GM19395 (cell line): ENCODE measurements around the gene MAPK4.
"Not testable (repeated sequence)": the region's sequence is repeated elsewhere in the genome, so short reads cannot be mapped to it uniquely, and the experiment has no call there.

Source experiments
- ATAC-seq: cut with Tn5 transposase; IDR thresholded peaks from one replicate; pipeline ENCODE4 v1.9.1; 2021; ENCODE audit warnings: mild to moderate bottlenecking, moderate library complexity; ENCODE audit not compliant: unreplicated experiment

Gene MAPK4

GRCh38 chr18:50573679-50574078 is 13.8 kb downstream of the MAPK4 start:
- ATAC-seq: no peak

- no peak for ATAC-seq
Measured at GRCh38 chr18:50578030-50578429, 18.1 kb downstream of the MAPK4 start.

- ATAC-seq: no peak
Measured at GRCh38 chr18:50578651-50579050, 18.8 kb downstream of the MAPK4 start.

- no peak for ATAC-seq
Measured at GRCh38 chr18:50579061-50579774, 19.3 kb downstream of the MAPK4 start.

- no peak for ATAC-seq
Measured at GRCh38 chr18:50581517-50581916, 21.6 kb downstream of the MAPK4 start.

- no peak for ATAC-seq
Measured at GRCh38 chr18:50582500-50582899, 22.6 kb downstream of the MAPK4 start.

- ATAC-seq: no peak
Measured at GRCh38 chr18:50586710-50587109, 26.8 kb downstream of the MAPK4 start.

- no peak for ATAC-seq
Measured at GRCh38 chr18:50590593-50590992, 30.7 kb downstream of the MAPK4 start.

GRCh38 chr18:50594012-50594411 is 34.1 kb downstream of the MAPK4 start:
- ATAC-seq: no peak

GRCh38 chr18:50594942-50595341 is 35.1 kb downstream of the MAPK4 start:
- no peak for ATAC-seq

GRCh38 chr18:50602466-50602865 is 42.6 kb downstream of the MAPK4 start:
- ATAC-seq: no peak

GRCh38 chr18:50606609-50607008 is 46.7 kb downstream of the MAPK4 start:
- ATAC-seq: no peak

GRCh38 chr18:50607378-50607926 is 47.6 kb downstream of the MAPK4 start:
- no peak for ATAC-seq

GRCh38 chr18:50609171-50609570 is 49.3 kb downstream of the MAPK4 start:
- ATAC-seq: not testable (repeated sequence)

- no peak for ATAC-seq
Measured at GRCh38 chr18:50610349-50610748, 50.5 kb downstream of the MAPK4 start.

GRCh38 chr18:50611529-50611941 is 51.6 kb downstream of the MAPK4 start:
- ATAC-seq: no peak

- ATAC-seq: no peak
Measured at GRCh38 chr18:50614838-50615237, 55.0 kb downstream of the MAPK4 start.

GRCh38 chr18:50616484-50617048 is 56.7 kb downstream of the MAPK4 start:
- ATAC-seq: no peak

GRCh38 chr18:50619861-50620275 is 60.0 kb downstream of the MAPK4 start:
- no peak for ATAC-seq

GRCh38 chr18:50620319-50620718 is 60.4 kb downstream of the MAPK4 start:
- ATAC-seq: no peak

- no peak for ATAC-seq
Measured at GRCh38 chr18:50621366-50621765, 61.5 kb downstream of the MAPK4 start.

GRCh38 chr18:50622320-50622719 is 62.4 kb downstream of the MAPK4 start:
- no peak for ATAC-seq
